Transverse colon (tissue), 3 donors: Measurements from ENCODE around the gene PTPRJ.

Source experiments
- CTCF ChIP-seq, 5 experiments: fragments of 200-600 bp in 3 of 5; fragments of 450-650 bp in 2 of 5; sonication (generic) in 3 of 5; IDR thresholded peaks; 1 replicate in 2 of 5; 2 replicates in 3 of 5; pipeline ENCODE4 v1.5.1; 2016 to 2017; ENCODE audit warnings: antibody characterized with exemption in 5 of 5, inconsistent platforms in 3 of 5, mild to moderate bottlenecking in 2 of 5, moderate library complexity in 1 of 5
- POLR2A ChIP-seq: fragments of 450-650 bp; IDR thresholded peaks from one replicate; pipeline ENCODE4 v1.6.1; 2016; ENCODE audit warnings: antibody characterized with exemption, mild to moderate bottlenecking, moderate library complexity

- TF ChIP-seq CTCF (IDR thresholded peaks at IDR 0.05) (no peak), POLR2A (no peak)
Measured at GRCh38 chr11:48111891-48112290, 131.5 kb downstream of the PTPRJ start.
